MM.1S (cell line): ENCODE results near the gene RAPGEF6.

Source experiments
- DNase-seq: peaks from one replicate; pipeline ENCODE4 v3.0.0-alpha.2; 2015
- H2AFZ ChIP-seq: fragments of 300-600 bp; sonication (generic); 2 replicates; pipeline ENCODE4 v1.6.0; 2016; ENCODE audit warnings: antibody characterized with exemption, low read length
- H3F3A ChIP-seq: fragments of 300-600 bp; sonication (generic); 2 replicates; pipeline ENCODE4 v1.6.1; 2016; ENCODE audit warnings: mild to moderate bottlenecking, antibody characterized with exemption, low read length, moderate library complexity, mixed read lengths; ENCODE audit not compliant: insufficient read depth
- H3K27ac ChIP-seq: fragments of 300-600 bp; sonication (generic); 2 replicates; pipeline ENCODE4 v1.5.1; 2016; ENCODE audit warnings: mild to moderate bottlenecking, low read length
- H3K27me3 ChIP-seq: fragments of 300-600 bp; sonication (generic); replicated peaks from 2 replicates; pipeline ENCODE4 v1.6.0; 2016; ENCODE audit warnings: low read length; ENCODE audit not compliant: insufficient read depth
- H3K36me3 ChIP-seq: fragments of 300-600 bp; sonication (generic); replicated peaks from 2 replicates; pipeline ENCODE4 v1.6.1; 2016; ENCODE audit warnings: mild to moderate bottlenecking, low read length, mixed read lengths; ENCODE audit not compliant: insufficient read depth
- H3K4me1 ChIP-seq: fragments of 300-600 bp; sonication (generic); 2 replicates; pipeline ENCODE4 v1.6.1; 2016; ENCODE audit warnings: low read length, mixed read lengths
- H3K4me2 ChIP-seq: fragments of 300-600 bp; sonication (generic); 2 replicates; pipeline ENCODE4 v1.6.0; 2016; ENCODE audit warnings: low read depth, low read length
- H3K4me3 ChIP-seq: fragments of 300-600 bp; sonication (generic); 2 replicates; pipeline ENCODE4 v1.5.1; 2016; ENCODE audit warnings: low read length, mixed read lengths
- H3K79me2 ChIP-seq: fragments of 300-600 bp; sonication (generic); 2 replicates; pipeline ENCODE4 v1.6.1; 2016; ENCODE audit warnings: mixed run types, low read length, mixed read lengths
- H3K9ac ChIP-seq: fragments of 300-600 bp; sonication (generic); 2 replicates; pipeline ENCODE4 v1.6.1; 2016; ENCODE audit warnings: low read length, mixed read lengths
- H3K9me2 ChIP-seq: fragments of 300-600 bp; sonication (generic); replicated peaks from 2 replicates; pipeline ENCODE4 v1.6.1; 2016; ENCODE audit warnings: mild to moderate bottlenecking, low read length, mixed read lengths; ENCODE audit not compliant: insufficient read depth
- H3K9me3 ChIP-seq: fragments of 300-600 bp; sonication (generic); replicated peaks from 2 replicates; pipeline ENCODE4 v1.6.1; 2016; ENCODE audit warnings: mild to moderate bottlenecking, low read length, mixed read lengths; ENCODE audit not compliant: insufficient read depth
- H4K20me1 ChIP-seq: fragments of 300-600 bp; sonication (generic); 2 replicates; pipeline ENCODE4 v1.6.1; 2016; ENCODE audit warnings: mild to moderate bottlenecking, low read length, moderate library complexity, mixed read lengths; ENCODE audit not compliant: insufficient read depth
- CTCF ChIP-seq: fragments of 300-600 bp; sonication (generic); IDR thresholded peaks from 2 replicates; pipeline ENCODE4 v1.5.1; 2016; ENCODE audit warnings: antibody characterized with exemption, low read length, mixed read lengths
- EZH2 ChIP-seq: fragments of 300-600 bp; sonication (generic); optimal IDR thresholded peaks from 2 replicates; pipeline ENCODE3; 2017; ENCODE audit warnings: low read depth, mild to moderate bottlenecking, antibody characterized with exemption, low read length, mixed read lengths
- EZH2phosphoT487 ChIP-seq: fragments of 300-600 bp; sonication (generic); IDR thresholded peaks from 2 replicates; pipeline ENCODE4 v1.6.1; 2018; ENCODE audit warnings: antibody characterized with exemption, low read length

RAPGEF6 gene

GRCh38 chr5:131619102-131619501, 15.9 kb downstream of the RAPGEF6 start:
- DNase-seq = no peak
- Histone ChIP-seq H3K27ac (no peak overlapping the region), H3K9me3 (no peaks in the 10 kb centered on the region), H3K4me2 (no peak overlapping the region), H2AFZ (no peak overlapping the region), H3K79me2 (peaks cover 100% of the 10 kb centered on the region), H3K36me3 (no peaks in the 10 kb centered on the region), H3K9ac (no peak overlapping the region), H3K4me3 (no peak overlapping the region), H3K9me2 (no peaks in the 10 kb centered on the region), H3F3A (no peaks in the 10 kb centered on the region), H3K27me3 (no peaks in the 10 kb centered on the region), H3K4me1 (no peaks in the 10 kb centered on the region), H4K20me1 (peaks cover 12% of the 10 kb centered on the region; the same call in 1 of the 2 replicates)
- TF ChIP-seq CTCF = no peak
- TF ChIP-seq EZH2 = no peak
- no peak for TF ChIP-seq EZH2phosphoT487

GRCh38 chr5:131617140-131617822, 17.7 kb downstream of the RAPGEF6 start:
- Histone ChIP-seq H3K9me2 (no peaks in the 10 kb centered on the region), H3K4me1 (no peaks in the 10 kb centered on the region), H3K27ac (no peak overlapping the region), H3K79me2 (peaks cover 100% of the 10 kb centered on the region), H3K4me2 (no peak overlapping the region), H4K20me1 (peaks cover 8% of the 10 kb centered on the region; the same call in 1 of the 2 replicates), H3K36me3 (no peaks in the 10 kb centered on the region), H3K4me3 (no peak overlapping the region), H2AFZ (no peak overlapping the region), H3K9me3 (no peaks in the 10 kb centered on the region), H3K27me3 (no peaks in the 10 kb centered on the region), H3F3A (no peaks in the 10 kb centered on the region), H3K9ac (no peak overlapping the region)
- no peak for DNase-seq
- TF ChIP-seq EZH2 (no peak), CTCF (no peak), EZH2phosphoT487 (no peak)

- Histone ChIP-seq H3K9me3 (no peaks in the 10 kb centered on the region), H2AFZ (no peak overlapping the region), H3K4me2 (no peak overlapping the region), H3K9ac (no peak overlapping the region), H3K27me3 (no peaks in the 10 kb centered on the region), H3K4me3 (no peak overlapping the region), H3K4me1 (no peaks in the 10 kb centered on the region), H3F3A (no peaks in the 10 kb centered on the region), H3K9me2 (no peaks in the 10 kb centered on the region), H3K36me3 (no peaks in the 10 kb centered on the region), H4K20me1 (peaks cover 8% of the 10 kb centered on the region; the same call in 1 of the 2 replicates), H3K79me2 (peaks cover 100% of the 10 kb centered on the region), H3K27ac (no peak overlapping the region)
- DNase-seq = no peak
- TF ChIP-seq EZH2phosphoT487 (no peak), EZH2 (no peak), CTCF (no peak)
Measured at GRCh38 chr5:131615957-131616356, 19.1 kb downstream of the RAPGEF6 start.
